Stimulated activated CD8-positive, alpha-beta memory T cell treated with anti-CD3 and anti-CD28 coated beads, Interleukin-12 subunit alpha, Interleukin-12 subunit beta, amount 100 ng/mL, for 4 hours (primary cell): Measurements from ENCODE around the gene DLEU7.

Experiments used
- DNase-seq: peaks from one replicate; pipeline ENCODE4 v3.0.0-alpha.2; 2020; ENCODE audit warnings: low read depth

Gene DLEU7

DNA sequence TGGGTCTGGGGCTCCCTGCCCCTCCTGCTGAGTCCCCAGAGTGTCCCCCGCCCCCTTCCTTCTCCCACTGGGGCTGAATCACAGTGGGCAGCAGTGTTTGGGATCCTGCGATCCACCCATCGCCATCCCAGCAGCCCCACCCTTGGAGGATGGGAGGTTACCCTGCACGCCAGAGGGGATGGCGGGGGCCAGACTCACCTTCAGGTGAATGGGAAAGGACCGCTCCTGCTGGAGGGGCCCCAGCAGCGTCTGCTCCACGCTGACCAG, 569 bp downstream of the DLEU7 start:
- DNase-seq, result no peak

DNA sequence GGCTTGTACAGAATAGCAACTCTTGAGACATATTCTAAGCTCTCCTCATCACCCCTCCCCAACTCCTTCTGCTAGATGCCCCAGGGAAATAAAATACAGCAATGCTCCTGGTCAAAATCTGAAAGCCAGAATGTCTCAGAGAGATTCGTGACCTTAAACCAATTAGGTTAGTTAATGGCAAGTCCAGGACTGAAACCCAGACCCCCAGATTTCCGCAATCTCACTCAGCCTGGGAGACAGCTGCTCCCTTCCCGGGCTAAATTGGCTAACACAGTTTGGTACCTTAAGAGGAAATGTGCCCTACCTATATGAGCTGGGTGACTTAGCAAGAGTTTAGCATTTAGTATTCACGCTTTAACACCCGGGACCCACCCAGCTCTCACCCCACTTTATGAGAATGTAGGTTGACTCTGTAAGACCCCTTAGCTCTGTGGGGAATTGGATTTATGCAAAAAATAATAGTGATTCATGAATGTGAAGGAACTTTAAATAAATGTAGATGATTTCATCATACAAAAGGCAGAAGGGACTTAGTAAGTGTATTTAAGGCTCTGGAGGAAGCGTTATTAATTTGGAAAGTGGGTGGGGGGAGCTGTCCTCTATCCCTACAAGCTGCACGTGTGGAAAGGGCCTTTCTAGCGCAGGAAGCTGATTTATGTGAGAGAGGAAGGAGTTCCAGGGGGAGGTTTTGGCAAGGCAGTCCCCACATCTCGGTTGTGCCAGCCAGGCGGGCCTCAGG, 1.1 kb downstream of the DLEU7 start:
- DNase-seq, result no peak

DNA sequence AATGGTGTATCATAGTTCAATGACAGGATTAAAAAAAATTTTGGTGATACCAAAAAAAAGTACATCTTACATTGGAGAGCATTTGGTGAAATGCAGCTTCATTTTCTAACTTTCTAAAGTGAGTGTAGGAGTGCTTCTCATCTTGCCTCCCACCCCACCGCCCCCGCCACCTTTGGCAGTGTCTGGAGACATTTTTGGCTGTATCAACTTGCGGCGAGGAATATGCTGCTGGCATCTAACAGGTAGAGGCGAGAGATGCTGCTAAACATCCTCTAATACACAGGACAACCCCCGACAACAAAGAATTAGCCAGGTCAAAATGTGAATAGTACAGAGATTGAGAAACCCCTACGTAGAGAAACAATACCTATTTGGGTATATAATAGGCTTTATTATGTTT, 1.7 kb downstream of the DLEU7 start:
- DNase-seq, result no peak

DNA sequence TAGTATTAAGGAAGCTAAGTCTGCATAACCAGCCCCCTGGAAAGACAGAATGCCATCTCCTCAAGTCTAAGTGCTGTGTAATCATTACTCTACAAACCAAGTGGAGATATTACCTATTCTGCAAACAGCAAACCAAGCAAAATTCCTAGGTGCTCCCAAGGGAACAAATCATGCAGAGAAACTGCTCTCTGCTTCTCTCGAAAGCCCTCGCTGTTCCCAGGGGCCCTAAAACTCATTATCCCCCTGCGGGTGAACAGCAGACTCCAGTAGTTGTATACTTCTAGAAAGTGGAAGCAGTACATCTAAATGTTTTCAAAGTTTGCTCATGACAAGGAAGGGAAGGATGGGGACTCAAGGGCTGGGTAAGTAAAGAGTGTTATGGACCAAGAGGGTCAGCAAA, 3.2 kb downstream of the DLEU7 start:
- no peak for DNase-seq

DNA sequence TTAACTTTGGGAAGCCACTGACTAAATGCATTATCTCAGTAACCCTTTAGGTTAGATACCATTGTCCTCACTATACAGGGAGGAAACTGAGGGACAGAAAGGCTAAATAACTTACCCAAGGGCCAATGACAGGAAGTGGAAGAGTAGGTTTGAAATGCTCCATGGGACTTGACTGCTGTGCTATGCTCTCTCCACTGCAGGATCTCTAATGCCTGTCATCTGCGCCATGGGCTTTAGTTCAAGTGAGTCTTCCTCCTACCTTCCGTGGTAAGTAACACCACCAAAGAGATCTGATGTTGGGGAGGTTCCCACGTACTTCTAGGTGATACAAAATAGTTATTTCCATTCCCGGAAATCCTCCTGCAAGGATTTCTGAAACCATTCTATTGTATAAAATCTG, 3.7 kb downstream of the DLEU7 start:
- no peak for DNase-seq

DNA sequence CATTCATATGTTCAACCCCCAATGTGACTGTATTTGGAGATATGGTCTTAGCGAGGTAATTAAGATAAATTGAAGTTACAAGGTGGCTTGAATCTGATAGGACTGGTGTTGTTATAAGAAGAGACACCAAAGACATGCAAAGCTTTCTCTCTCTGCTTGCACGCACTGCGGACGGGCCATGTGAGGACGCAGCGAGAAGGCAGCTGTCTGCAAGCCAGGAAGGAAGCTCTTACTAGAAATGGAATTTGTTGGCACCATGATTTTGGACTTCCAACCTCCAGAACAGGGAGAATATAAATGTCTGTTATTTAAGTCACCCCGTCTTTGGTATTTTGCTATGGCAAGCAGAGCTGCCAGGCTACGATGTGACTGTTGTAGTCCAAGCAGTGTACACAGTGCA, 4.8 kb downstream of the DLEU7 start:
- no peak for DNase-seq

DNA sequence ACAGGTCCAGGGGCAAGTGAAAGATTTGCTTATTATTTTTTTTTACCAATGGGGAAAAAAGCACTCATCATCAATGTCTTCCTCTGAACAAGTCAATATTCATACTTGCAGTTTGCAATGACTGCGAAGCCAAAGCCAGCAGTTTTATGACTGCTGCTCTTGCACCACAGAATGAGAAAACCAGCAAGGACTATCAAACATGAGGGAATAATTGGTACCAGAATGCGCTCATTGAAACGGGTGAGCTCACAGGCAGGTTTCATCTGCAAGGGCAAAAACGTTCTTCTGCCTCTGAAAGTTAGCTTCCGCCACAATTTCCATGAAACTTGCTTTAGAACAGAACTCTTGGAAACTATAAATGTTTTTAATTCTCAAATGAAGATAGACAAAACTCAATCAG, 5.5 kb downstream of the DLEU7 start:
- DNase-seq, result no peak

DNA sequence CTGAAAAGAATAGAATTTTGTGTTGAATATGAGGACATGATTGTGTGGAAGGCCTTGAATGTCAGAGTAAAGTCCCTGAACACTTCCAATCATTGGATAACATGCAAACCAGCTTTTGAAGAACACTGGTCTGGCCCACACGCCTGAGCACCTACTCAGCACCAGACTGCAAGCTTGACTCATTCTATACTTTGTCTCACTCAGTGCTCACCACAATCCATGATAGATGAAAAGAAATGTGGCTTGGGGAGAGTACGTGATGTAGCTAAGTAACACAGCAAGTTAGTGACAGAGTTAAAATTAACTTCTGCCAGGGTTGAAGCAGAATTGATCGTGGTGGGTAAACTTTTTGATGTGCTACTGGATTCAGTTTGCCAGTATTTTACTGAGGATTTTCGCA, 12.0 kb downstream of the DLEU7 start:
- no peak for DNase-seq

DNA sequence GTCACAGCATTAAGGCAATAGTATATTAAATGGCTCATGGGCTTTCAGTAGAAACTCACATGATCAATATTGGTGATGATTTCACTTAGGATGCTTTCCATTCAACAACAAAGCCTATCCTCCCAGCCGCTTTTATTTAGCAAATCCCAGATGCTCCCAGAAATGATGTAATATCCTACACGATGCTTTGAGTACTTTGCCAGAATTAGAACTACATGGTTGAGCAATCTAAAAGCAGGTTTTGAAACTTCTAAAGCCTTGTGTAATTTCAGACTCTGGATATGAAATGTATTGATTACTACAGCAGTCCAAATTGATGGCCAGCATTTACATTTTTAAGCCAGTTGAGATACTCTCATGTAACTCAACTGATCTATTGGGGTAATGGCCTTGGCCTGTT, 13.6 kb downstream of the DLEU7 start:
- DNase-seq, result no peak

DNA sequence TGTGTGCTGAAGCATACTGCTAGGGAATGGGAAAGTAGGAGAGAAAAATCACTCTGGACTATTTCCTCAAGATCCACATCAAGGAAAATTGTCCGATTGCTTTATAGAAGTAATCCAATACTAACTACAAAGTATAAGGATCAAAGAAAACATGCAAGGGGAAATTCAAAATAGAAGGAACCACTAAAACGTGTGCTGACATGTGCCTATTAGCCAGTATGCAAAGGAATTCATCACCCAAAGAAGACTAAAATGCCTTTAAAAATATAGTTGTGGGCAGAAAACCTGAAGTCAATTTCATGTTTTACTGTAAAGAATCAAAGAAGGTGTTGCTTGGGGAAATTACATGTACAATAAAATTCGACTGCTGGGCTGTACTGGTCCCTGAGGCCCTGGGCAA, 14.3 kb downstream of the DLEU7 start:
- DNase-seq, result no peak

DNA sequence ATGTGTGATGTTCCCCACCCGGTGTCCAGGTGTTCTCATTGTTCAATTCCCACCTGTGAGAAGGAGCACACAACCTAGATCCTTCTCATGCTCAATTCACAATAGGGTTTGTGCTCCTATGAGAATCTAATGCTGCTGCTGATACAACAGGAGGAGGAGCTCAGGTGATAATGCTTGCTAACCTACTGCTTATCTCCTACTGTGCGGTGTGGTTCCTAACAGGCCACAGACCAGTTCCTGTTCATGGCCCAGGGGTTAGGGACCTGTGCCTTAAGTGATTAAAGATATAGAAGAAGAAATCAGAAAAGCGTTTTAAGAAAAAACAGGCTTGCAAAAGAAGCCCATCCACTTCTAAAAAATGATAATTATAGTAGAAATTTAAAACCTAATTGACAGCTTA, 17.5 kb downstream of the DLEU7 start:
- no peak for DNase-seq

DNA sequence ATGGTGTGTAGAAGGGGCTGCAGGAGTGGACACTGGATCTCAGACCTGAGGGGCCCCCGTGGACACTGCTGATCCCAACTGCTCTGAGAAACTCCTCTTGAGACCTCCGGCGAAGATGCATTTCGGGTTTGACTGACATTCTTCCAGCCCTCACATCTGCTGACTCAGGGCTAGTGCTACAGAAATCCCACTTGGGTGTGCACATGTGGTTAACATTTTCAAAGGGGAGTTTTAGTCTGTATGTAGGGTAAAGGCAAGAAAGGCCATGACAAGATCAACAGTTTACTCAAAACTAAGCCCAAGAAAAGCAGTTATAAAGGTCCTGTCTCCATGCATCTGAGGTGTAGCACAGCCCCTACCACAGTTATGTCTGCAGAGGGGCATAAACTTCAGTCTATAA, 31.2 kb downstream of the DLEU7 start:
- no peak for DNase-seq

DNA sequence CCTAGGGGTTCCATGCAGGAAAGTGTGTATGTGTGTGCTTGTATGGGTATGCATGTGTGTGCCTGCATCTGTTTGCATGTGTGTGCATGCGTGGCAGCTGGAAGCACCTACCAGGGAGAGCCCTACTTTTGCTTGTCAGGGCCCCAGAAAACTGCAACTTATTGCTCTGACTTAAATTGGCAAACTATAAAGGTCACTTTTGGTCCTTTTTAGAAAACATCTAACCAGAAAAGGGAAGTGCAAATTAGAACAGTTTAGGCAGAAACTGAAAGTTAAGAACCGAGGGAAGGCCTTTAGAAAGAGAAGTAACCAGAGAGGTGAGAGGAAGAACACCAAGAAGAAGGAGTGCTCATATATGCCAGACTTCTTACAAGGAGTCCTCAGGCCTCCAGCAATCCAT, 32.5 kb downstream of the DLEU7 start:
- no peak for DNase-seq

DNA sequence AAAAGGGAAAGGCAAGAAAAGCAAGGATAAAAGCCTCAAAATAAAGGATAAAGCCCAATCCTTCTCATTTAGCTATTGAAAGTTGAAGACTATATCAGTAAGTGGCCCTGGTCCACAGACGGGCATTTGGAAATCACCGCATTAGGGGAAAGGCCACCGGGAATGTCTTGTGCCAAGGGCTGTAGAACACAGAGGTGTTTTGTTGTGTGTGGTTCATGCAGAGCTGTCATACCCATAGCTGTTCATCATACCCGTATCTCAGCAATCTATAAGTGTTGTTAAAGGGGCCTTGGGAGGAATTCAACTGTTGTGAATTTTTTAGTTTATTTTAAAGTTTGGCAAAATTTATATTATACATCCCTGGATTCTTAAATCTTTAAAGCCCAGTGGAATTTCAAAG, 33.0 kb downstream of the DLEU7 start:
- DNase-seq, result no peak

DNA sequence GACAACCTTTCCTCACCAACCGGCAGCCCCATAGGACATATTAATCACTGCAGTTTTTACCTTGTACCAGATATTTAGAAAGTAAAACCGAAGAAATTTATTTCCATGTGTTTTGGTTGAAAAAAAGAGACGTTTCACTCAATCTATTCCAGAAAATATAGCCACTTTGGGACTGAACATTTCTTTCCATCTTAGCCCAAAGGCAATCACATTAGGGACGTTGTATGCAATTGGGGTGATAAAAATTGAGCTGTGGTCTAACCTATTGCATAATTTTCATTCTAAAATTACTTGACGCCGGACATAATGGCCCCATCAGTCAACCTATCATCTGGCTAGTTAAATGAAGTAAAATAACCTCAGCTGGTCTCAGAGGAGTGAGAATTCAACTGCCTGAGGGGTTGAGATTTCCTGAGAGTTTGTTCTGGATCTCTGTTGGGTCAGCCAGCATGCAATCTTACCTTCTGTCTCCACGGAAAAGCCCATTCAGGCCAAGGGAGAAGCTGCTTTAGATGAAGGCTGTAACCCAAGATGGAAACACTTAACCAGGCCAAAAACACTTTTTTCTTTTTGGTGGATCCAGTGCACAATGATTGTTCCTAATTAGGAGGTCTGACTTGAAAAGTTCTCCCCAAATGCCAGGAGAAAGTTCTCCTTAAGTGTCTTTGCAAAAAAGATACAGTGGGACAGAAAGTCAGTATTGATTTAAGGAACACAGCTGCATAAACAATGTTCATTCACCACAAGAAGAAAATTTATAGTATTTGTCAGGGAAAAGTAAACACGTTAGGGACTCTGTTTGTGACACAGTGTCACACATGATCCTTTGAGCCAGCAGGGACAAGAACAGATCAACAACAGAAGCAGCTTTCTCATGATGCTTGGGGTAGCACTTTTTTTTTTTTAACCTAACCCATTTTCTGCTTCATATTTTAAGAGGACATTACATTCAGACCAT, 34.1 kb downstream of the DLEU7 start:
- DNase-seq, result no peak

DNA sequence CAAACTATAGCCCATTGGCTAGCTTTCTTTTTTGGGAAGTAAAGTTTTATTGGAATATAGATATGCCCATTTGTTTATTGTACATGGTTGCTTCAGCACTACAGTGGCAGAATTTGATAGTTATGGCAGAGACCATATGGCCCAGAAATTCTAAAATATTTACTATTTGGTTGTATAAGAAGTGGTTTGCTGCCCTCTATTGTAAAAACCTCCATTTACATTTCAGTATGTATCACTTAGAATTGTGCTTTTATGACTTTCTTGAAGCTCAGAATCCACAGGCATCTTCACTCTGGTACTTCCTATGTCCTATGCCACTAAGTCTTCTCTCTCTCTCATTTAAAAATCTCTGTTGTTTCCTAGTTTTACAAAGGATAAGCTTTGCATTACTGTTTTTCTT, 37.7 kb downstream of the DLEU7 start:
- DNase-seq, result no peak

DNA sequence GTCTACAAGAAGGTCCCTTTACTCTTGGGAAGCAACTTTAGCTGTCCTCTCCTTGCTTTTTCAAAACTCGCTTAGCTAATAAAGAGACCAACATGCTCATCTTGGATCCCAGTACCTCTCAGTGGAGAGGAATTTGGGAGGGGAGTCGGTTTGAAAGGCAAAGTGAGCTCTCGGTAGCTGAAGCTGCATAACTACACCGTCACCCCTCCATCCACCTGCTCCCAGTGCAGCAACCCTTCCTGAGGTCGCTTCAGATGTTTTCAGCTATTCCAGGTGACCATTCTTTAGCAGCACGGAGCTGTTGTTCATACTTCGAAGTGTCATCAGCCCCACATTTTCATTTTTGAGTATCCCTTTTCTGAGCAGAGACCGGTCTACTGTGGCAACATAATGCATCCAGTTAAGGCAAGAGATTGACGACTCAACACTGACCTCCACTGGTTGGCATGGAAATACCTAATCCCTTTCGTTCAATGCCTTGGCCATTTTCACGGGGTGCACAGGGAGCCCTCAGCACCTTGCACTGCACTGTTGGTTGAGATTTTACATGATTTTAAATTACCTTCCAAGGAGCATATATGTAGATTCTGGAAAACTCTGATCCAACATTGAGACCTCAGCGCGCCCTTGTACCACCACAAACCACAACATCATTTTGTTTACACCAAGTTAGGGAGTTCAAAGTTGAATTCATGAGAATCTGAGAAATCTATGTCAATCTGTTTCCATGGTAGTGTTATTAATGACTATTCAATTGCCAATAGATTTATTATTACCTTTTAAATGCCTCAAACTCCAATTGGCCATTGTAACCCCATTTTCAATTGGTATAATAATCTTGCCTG, 42.2 kb downstream of the DLEU7 start:
- DNase-seq, result peak; percentile 8

DNA sequence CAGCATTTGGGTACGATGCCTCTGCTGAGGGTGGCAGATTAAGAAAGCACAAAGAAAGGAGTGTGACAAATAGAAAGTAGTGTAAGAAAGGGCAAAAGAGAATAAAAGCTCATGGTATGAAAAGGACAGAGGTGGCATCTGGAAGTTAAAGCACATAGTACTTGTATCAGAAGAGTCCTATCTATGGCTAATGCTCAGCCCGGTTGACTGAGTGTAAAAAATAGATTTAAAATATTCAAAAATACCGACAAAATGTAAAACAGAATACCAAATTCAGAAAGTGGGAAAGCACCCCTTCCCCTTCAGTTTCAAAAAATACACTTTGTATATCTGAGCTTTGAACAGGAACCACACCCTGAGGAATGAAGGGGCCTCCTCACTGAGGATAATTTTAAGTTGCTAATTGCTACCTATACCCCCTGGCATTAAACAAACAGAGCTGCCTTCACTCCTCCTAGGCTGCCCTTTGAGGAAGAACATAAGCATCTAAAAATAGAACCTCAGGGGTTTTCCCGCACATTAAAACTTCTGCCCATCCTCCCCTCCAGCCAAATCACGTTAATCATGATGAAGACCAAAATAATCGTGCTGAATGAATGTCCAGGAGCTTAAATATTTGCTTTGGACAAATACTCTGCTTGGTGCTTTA, 43.3 kb downstream of the DLEU7 start:
- no peak for DNase-seq

DNA sequence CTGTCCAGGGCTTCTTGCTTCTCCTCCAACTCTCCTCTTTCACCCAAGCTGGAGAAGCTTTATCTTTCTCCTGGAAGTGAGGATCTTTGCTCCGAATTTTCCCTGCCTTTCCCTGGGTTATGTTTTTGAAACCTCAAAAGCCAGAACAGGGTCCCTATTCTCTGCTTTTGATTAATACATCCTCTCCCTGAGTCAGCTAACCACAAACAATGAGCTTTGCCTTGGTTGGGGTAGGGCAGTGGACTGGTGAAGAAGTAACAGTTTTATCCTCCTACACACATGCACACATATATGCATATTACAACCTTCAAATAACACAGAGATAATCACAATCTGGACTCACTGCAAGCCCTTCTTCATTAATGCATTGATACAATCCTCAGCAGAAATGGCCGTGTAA, 44.6 kb downstream of the DLEU7 start:
- DNase-seq, result no peak

DNA sequence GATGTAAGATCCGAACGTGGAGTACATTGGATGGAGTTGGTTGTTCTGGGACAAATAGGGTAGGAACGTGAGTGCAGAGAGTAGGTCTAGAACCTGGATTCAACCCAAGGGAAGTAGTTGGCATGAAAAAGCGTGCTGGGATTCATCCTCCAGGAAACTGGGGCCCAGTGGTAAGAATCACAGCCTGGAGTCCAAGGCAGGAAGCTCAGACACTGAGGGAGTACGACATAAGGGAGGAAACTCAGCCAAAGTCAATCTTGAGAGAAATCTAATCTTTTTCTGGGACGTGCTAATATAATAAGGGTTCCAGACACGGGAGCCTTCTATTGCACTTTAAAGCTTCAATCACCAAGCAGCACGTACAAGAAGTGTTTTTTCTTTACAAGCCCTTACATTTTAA, 46.4 kb downstream of the DLEU7 start:
- no peak for DNase-seq

DNA sequence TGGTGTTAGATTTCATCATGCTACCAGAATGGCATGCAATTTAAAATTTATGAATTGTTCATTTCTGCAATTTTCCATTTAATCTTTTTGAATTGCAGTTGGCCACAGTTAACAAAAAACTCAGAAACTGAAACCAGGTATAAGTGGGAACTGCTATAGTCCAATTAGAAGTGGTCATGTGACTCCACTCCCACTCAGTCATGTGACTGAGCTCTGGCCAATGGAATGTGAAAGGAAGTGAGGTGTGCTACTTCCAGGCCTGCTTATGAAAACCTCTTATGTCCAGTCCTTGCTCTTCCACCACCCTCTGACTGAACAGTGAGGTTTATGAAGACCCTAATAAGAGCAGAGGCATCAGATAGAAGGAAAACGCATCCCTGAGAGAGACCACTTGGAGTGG, 47.0 kb downstream of the DLEU7 start:
- no peak for DNase-seq

DNA sequence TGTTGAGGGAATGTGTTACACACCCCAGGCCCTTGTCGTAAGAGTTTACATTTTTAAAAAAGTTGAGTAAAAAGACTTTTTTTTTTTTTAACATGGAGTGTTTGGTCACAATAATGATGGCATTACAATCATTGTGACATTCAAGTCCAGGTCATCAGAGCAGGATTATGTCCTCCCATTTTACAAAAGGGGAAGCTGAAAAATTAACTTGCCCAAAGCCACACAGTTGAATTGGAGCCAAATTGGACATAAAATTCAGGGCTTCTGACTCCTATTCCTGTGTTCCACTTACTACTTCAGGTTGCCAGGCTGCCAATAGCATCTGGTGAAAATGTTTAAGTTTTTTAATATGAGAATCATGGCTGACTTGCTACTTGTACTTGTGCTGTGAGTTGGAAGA, 49.3 kb downstream of the DLEU7 start:
- no peak for DNase-seq
